Measurements from ENCODE around the gene STXBP5.

STXBP5 gene

DNA sequence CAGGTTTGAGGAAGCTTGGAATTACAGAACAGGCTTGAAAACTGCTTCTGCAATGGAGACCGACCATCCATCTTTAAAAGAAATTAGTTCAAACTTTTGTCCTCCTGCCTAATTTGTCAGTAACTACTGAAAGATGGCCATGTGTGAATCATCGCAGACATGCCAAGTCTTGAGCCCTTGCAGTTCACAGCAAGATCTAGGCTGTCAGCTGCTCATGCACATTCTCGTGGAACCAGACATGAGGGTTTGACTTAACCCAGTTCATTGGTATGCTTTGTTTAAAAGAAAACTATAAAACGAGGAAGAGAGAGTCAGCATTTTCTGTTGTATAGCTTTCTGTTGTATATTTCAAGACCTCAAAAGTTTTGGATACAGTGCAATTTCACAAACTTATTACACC lies 230.3 kb downstream of the STXBP5 start:
- H3K4me3 ChIP-seq (ENCODE audit: low read length): no peak overlapping the region
- peak; percentile 6 for DNase-seq (ENCODE audit: low read depth)
- TF ChIP-seq, protein P1, sequence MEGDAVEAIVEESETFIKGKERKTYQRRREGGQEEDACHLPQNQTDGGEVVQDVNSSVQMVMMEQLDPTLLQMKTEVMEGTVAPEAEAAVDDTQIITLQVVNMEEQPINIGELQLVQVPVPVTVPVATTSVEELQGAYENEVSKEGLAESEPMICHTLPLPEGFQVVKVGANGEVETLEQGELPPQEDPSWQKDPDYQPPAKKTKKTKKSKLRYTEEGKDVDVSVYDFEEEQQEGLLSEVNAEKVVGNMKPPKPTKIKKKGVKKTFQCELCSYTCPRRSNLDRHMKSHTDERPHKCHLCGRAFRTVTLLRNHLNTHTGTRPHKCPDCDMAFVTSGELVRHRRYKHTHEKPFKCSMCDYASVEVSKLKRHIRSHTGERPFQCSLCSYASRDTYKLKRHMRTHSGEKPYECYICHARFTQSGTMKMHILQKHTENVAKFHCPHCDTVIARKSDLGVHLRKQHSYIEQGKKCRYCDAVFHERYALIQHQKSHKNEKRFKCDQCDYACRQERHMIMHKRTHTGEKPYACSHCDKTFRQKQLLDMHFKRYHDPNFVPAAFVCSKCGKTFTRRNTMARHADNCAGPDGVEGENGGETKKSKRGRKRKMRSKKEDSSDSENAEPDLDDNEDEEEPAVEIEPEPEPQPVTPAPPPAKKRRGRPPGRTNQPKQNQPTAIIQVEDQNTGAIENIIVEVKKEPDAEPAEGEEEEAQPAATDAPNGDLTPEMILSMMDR (conservative IDR thresholded peaks at IDR 0.05; ENCODE audit: low read depth, low read length): no peak

DNA sequence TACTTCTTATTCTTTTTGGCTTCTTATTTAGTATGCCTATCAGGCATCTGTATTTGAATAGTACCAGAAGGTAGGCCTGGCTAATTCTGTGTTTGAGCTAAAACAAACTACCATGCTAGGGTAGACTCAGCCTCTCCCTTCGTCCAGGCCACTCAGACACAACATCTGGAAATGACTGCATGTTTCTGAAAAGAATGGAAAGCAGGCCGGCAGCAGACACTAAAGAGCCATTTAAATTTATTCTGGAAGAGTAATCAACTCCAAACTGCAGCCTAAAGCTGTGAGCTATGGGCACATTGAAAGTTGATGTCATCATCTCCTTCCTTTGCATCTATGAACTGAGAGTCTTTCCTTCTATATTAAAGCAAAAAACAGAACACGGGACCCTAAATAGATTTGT lies 233.4 kb downstream of the STXBP5 start:
- no peak overlapping the region for H3K4me3 ChIP-seq (ENCODE audit: low read length)
- DNase-seq (ENCODE audit: low read depth): no peak
- TF ChIP-seq, protein P1 (conservative IDR thresholded peaks at IDR 0.05; ENCODE audit: low read depth, low read length): no peak

DNA sequence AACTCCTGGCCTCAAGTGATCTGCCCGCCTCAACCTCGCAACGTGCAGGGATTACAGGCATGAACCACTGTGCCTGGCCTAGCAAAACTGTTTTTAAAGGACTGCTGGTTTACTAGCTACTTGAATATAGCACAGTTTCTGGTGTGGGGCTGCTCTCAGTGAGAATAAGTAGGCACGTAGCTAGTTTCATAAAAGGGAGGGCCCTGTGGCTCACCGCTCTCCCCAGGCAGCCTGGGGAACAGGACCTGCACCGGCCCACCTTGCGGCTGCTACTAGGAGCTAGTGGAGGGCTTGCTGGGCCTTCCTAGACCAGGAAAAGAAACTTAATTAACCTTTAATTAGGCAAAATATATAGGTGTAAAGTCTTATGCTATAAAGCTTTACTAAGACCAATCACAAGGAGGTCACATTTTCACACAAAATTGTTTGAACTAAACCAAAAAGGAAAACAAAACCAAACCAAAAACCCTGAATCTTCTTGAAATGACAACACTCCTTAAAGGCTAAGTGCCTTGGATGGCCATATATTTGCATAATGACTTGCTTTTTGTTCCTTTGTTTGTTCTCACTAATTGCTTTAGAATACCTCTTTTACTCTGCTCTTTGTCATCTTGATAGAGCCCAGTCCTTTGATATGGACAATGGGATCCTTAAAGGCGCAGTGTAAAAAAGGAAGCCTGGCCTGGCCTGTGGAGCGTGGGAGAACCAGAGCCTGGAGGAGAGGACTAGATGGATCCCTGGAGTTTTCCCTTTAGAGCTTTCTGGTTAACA lies 234.7 kb downstream of the STXBP5 start:
- H3K4me3 ChIP-seq (ENCODE audit: low read length): no peak overlapping the region
- TF ChIP-seq, protein P1 (conservative IDR thresholded peaks at IDR 0.05; ENCODE audit: low read depth, low read length): no peak
- DNase-seq (ENCODE audit: low read depth): no peak
